HG02571 (cell line): ENCODE results near the gene CEACAM20.
A peak's percentile ranks its signal among the peaks of the same experiment; 100 is the strongest.
"Not testable (repeated sequence)": the region's sequence is repeated elsewhere in the genome, so short reads cannot be mapped to it uniquely, and the experiment has no call there.

ENCODE experiments used
- ATAC-seq: cut with Tn5 transposase; IDR thresholded peaks from one replicate; pipeline ENCODE4 v1.9.1; 2021; ENCODE audit warnings: mild to moderate bottlenecking, moderate library complexity; ENCODE audit not compliant: unreplicated experiment

Gene CEACAM20

DNA sequence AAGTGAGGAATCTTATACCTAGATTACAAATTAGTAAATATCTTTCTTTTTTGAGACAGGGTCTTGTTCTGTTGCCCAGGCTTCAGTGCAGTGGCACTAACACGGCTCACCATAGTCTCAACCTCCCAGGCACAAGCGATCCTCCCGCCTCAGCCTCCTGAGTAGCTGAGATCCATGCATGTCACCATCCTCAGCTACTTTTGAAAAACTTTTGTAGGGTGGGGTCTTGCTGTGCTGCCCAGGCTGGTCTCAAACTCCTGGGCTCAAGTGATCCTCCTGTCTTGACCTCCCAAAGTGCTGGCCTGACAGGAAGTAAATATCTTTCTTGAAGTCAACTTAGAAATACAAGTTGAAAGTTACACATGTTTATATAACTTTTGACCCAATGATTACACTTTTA lies 20.0 kb upstream of the CEACAM20 start:
- no peak for ATAC-seq

DNA sequence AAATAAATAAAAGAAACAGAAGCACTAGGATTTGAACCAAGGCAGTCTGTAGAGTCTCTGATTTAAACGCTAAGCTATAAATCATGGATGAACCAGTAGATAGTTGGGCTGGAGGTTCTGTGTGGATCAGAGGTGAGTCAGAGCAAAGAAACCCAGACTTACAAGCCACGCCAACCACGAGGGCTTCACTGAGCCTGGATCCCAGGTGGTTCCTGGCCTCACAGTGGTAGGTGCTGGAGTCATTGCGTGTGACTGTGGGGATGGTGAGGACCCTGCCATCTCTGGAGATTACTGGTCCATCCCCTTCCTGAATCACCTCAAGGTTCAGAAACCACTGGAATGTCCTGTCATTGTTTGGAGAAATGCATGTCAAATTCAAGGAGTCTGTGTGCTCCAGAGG lies 19.3 kb upstream of the CEACAM20 start:
- ATAC-seq = no peak

DNA sequence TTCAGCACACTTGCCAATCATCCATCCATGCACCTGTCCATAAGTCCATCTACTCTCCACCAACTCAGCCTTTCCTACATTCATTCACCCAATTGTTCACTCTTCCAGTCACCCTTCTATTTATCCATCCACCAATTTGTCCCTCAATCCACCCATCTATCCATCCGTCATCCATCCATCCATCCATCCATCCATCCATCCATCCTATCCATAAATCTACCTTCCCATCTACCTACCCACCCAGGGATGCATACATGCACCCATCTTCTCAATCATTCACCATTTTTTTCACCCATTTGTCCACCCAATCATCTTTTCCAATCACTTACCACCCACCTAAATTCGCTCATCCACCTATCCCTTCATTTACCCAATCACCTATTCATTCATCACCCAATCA lies 14.6 kb upstream of the CEACAM20 start:
- no peak for ATAC-seq

DNA sequence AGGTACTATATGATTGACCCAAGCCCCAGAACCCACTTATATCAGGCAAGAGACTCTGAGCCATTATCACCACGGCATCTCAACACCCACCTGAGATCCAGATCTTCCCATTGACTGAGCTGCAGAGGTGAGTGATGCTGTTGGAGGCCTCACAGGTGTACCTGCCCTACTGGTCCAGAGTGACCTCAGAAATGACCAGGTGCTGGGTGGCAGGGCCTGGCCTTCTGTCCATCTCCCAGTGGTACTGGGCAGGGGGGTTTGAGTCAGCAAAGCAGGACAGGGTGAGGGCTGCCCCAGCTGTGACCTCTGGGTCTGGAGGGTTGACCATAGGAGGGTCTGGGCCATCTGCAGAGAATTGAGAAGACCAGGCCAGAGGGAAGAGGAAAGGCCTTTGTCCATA lies 13.2 kb upstream of the CEACAM20 start:
- no peak for ATAC-seq

DNA sequence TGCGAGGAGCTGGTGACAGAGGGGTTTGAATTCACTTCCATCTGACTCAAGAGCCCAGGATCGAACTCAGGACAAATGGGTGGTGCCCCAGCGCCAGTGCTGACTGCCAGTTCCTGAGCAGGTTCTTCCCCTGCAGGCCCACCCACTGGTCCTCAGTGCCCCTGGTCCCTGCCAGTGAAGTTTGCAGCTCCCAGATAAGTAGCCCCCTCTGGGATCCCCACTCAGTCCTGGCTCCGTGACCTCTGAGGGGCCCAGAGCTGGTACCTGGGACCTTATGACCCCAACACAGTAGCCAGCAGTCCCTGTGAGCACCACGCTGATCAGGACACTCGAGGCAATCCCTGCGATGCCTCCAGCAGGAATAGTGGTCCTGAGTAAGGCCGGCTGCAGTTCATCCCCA lies 11.3 kb upstream of the CEACAM20 start:
- no peak for ATAC-seq

DNA sequence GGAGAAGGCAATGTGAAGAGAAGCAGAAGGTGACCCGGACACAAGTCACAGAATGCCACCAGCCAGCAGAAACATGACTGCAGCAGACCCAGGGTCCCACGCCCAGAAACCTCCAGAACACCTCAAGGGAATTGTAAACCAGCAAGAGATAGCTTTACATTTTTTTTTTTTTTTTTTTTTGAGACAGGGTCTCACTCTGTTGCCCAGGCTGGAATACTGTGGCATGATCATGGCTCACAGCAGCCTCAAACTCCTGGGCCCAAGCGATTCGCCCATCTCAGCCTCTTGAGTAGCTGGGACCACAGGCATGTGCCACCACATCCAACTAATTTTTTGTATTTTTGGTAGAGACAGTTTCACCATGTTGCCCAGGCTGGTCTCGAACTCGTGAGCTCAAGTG lies 10.5 kb upstream of the CEACAM20 start:
- no peak for ATAC-seq

DNA sequence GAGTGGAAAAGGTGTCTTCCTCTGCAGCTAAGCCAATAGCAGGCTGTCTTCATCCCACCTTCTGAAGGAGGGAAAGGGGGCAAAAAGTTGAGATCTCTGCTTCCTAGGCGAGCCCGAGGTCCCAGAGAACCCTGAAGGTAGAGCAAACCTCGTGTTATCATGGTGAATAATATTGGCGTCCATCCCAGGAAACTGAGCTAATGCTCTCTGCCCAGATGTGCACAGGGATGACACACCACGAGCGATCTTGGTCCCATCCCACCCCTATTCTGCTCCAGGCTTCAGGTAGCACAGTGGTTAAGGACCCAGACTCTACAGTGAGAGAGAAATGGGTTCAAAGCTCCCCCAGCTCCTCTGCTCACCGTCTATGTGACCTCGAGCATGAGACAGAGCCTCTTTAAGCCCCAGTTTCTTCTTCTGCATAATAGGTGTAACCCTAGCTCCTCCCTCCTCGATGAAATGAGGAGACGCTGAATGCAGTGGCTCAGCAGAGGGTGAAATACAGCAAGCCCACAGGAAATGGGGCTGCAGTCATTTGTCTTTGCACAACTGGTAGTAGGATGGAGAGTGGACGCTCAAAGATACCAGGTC lies 9.9 kb upstream of the CEACAM20 start:
- ATAC-seq = no peak

DNA sequence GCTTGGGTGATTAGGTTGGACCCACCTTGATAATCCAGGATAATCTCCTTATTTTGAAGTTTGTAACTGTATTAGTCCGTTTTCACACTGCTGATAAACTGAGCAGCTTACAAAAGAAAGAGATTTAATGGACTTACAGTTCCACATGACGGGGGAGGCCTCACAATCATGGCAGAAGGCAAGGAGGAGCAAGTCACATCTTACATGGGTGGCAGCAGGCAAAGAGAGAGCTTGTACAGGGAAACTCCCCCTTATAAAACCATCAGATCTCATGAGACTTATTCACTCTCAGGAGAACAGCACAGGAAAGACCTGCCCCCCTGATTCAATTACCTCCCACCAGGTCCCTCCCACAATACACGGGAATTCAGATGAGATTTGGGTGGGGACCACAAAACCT lies 5.9 kb upstream of the CEACAM20 start:
- not testable (repeated sequence) for ATAC-seq

DNA sequence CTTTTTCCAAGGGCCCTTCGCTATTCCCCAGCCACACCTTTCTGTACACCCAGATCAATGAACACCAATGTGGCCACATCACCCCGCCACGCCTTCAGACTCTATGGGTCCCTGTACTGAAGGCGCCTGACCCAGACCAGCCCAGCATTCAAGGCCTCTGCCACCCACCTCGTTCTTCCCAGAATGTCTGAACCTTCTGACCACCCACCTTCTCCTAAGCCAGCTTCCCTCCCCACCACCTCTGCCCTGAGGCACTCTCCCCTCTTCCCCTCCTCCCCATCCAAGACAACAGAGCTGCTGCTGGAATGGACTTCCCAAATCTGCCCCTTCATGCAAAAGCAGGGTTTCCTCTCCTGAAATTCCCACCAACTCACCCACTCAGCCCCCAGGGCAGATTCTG lies 3.3 kb upstream of the CEACAM20 start:
- ATAC-seq = no peak

DNA sequence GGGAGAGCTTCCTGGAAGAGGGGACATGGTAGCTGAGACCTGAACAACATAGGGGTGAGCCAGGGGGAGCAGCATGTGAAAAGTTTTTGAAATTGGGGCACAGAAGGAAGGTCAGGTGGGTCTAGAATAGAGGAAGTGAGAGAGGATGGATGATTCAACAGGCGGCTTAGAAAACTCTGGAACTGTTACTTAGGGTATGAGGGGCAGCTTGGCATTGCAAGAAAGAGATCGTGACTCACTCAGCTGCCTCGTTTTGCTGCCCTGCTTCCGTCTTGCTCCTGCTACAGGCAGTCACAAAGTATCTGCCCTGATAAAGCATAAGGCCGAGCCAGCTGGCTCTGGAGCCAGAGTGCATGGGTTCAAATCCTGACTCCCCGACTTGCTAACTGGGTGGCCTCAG lies 1.3 kb upstream of the CEACAM20 start:
- ATAC-seq = no peak

DNA sequence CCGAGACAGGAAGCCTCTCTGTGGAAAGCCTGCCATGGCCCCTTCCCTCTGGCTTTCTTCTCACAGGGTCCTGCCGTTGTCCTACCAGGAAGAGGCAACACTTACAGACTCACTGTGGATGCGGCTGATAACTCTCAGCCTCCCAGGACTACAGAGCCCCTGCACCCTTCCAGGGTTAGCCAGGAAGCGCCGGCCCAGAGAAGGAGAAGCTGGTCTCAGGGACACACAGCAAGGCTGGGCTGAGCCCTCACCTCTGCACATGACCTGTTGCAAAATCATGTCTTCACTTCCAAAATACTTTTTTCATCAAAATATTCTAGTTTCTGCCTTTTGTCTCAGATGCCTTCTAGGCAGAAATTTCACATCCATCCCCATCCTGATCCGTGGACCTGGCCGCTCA lies 1.9 kb downstream of the CEACAM20 start:
- ATAC-seq = no peak

DNA sequence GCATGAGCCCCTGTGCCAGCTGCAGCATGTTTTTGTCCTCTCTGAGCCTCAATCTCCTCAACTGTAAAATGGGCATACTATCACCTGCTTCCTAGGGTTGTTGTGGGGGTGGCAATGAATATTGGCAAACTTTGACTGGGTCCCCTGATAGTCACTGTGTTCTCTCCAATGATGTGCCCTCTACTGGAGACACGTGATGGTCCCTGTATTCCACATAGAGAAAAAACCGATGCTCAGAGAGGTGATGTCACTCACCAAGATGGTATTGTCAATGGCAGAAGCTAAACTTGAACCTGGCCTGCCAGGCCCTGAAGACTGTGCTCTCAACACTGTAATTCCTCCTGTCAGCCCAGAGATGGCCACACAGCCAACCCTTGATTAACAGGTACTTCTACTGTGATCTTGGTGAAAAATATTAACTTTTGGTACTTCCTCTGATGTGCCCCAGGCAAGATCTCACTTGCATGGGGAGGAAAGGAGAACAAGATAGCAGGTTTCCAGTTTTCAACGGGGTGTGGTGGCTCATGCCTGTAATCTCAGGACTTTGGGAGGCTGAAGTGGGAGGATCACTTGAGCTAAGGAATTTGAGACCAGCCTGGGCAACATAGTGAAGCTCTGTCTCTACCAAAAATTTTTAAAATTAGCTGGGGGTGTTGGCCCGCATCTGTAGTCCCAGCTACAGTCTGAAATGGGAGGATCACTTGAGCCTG lies 3.6 kb downstream of the CEACAM20 start:
- no peak for ATAC-seq

DNA sequence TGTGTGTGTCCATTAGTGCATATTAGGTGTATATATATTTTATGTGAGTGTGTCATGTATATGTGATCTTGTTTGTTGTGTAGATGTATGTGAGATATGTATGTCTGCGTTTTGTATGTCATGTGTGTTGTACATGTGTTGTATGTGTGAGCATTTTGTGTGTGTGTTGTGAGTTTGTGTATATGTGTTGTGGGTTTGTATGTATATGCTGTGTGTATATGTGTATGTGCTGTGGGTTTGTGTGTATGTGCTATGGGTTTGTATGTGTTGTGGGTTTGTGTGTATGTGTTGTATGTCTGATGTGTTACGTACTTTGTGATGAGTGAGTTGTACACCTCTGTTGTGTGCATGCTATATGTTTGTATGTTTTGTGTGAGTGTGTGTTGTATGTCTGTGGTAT lies 8.1 kb downstream of the CEACAM20 start:
- no peak for ATAC-seq

DNA sequence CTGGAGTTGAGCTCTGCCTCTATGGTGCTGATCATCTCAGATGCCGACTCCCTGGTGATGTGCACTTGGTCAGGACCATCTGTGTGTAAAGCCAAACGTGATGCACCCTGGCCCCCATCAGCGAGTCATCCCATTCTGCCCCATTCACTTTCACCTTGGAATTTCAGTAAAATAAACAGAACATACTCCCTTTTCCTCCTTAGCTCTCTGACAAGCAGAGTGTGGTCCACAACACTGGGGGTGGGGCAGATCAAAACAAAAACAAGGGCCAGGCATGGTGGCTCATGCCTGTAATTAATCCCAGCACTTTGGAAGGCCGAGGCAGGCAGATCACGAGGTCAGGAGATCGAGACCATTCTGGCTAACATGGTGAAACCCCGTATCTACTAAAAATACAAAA lies 12.3 kb downstream of the CEACAM20 start:
- ATAC-seq = no peak

DNA sequence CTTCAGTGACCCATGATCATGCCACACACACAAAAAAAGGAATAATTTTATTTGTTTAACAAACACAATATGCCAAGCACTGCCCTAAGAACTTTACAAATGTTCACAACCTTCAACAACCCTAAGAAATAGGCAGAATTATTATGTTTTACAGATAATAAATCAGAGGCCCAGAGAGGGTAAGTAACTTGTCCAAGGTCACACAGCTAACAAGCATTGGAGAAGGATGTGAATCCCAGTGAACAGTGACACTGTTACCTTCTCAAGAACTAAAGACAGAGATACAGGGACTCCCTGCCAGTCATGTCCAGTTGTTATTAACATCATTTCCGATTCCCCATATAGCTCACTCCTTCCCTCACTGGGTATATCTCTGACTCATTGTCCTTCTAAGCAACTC lies 13.6 kb downstream of the CEACAM20 start:
- no peak for ATAC-seq

DNA sequence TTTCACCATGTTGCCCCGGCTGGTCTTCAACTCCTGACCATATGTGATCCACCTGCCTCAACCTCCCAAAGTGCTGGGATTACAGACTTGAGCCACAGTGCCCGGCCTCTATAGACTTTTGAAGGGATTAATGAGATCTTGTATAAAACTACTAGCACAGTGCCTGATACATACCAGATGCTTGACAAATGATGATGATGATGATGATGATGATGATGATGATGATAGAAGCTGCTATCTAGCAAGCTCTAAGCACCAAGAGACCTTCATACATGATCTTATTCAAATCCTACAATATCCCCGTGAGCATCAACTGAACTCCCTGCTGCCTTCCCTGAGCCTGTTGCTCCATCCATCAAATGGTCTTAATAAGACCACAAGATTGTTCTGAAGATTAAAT lies 14.4 kb downstream of the CEACAM20 start:
- ATAC-seq = no peak

DNA sequence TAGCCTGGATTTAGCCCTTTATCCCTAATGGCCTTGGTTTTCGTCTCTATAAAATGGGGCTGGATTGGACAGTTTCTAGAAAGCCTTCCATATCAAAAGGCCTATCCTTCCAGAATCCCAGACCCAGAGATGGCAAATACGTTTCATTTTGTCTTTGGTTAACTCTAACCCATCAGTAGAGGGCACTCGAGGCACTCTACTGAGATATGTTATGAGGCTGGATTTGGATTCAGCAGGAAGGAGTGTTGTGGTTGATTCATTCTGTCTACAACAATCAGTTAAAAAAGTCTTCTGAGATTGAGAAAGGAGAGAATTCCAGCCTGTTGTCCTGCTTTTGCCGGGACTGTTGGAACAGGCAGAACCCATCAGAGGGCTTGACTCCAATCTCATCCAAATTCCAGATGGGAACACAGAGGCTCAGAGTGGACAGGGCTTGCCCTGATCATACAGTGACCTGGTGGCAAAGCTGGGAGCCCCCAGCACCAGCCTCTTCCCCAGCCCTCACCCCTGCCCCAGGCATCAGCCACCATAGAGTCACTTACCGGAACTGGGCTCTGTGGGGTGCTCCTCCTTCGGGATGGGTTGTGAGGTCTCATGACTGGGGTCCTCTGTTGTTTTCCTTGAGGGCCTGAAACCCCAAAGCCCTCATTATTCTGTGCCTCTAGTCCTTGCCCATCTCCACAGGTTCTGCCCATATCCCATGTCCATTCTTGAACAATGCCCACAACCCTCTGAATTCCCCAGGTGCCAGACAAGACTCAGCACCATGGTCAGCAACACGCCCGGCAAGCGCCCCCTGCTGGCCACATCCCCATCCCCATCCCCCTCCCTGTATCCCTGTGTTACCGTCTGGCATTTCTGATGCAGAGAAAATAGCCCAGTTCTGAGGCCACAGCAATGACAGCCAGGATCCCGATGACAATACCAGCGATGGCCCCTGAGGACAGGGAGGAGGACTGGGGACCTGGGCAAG lies 16.9 kb downstream of the CEACAM20 start:
- ATAC-seq = no peak

DNA sequence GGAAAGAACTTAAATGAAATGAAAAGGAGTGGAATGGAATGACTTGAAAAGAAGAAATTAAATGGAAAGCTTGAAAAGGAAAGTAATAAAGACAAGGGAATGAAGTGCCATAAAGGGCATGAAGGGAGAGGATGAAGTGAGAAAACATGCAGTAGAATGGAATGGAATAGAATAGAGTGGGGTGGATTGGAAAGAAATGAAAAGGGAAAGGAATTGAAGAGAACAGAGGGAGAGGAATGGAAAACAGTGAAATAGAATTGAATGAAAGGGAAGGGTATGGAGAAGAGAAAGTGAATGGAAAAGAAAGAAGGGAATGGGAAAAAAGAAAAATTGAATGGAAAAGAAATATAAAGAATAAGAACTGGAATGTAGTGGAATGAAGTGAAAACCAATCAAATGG lies 20.0 kb downstream of the CEACAM20 start:
- ATAC-seq = no peak

DNA sequence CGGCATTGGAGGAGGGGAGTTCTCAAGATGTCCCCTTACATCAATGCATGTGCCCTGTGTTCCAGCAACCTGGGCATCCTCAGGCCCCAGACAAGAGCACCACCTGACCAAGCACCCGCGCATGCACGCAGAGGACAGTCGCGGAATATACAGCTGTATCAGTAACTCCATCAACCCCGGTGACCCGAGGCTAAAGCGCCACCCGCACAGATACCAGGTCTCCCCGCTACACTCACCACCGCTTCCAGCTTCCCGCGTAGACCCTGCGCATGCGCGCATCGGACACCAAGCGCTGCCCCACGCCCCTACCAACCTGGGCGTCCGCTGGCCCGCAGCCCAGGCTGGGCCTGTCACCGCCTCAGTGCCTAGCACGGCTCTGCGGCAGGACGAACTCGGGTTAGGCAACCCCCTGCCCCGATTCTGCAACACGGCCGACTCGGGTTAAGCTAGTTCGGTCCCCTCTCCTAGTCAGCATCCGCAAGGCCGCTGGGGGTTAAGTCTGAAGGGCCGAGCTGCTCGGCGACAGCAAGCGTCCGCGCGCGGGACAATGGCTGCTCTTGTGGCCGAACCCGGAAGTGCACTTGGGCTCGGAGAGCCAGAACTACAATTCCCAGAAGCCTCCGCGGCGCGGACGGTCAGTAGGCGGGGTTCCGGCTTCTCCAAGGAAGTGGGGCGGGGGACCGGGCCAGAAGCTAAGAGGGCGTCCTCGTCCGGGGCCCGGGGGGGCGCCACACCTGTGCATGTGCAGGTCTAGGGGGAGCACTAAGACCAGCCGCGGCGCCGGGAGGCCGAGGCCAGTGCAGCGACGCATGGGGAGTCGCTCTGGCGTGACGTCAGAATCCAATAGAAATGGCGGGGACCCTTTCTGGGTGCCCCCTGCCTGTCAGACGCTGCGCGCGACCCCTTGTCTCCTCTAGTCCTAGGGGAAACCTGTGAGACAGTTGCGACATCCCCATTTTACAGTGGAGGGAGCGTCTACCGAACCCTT lies 29.2 kb downstream of the CEACAM20 start, which contains the start of gene ZNF180:
Gene ZNF180, minus strand, starts transcription at position 561 of the 988 bp plus-strand sequence. CDS start 3,188 bp downstream, outside the sequence.
- ATAC-seq = peak; percentile 87

DNA sequence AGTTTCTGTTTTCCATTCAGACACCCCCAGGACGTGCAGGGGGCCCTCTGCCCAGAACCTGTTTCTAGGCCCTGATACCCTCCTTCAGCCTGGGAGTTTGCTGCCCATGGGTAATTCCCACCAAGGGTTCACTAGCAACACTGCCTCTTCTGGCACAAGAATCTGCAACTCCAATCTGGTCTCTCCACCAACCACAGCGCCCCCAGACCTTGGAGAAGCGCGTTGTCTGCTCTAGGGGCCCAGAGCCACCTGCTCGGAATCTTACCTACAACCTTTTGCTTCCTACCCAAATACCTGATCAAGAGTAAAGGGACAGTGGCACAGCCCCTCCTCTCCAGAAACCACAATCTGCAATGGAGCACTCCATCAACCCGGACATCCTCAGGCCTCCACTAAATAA lies 29.9 kb downstream of the CEACAM20 start:
- no peak for ATAC-seq
